ENCODE measurements around the gene XXYLT1.

DNA sequence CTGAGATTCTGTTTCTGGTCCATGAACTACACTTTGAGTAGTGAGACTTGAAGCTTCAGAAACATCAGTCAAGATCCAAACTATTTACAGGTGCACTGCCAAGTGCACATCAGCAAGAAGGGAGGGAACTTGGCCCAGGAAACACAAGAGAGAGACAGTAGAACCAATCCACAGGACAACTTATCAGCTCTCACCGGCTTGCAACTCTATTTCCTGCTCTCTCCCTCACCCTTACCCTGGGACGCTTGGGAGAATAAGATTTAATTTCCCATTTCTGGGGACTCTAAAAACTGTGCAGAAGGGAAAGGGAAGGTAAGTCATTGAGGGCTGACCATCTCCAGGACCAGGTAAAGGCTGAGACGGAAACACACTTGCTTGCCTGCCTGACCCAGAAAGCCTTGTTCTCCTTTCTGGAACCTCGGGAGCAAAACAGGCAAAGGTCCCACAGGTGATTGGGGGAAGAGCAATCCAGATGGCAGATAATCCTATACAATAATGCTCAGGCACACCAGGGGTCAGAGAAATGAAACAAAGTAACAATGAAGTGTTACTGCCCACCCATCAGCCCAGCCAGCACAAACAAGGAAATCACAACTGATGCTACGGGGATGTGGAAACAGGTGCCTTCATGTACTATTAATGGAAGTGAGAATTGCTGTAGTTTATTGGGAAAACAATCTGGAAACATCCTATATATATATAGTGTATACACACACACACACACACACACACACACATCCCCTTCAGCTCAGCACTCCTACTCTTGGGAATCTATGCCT lies 154.4 kb downstream of the XXYLT1 start:
- no peak for TF ChIP-seq ATF3 (IDR thresholded peaks at IDR 0.05; ENCODE audit: insufficient read depth, low read depth, low read length)
- TF ChIP-seq, protein P1, sequence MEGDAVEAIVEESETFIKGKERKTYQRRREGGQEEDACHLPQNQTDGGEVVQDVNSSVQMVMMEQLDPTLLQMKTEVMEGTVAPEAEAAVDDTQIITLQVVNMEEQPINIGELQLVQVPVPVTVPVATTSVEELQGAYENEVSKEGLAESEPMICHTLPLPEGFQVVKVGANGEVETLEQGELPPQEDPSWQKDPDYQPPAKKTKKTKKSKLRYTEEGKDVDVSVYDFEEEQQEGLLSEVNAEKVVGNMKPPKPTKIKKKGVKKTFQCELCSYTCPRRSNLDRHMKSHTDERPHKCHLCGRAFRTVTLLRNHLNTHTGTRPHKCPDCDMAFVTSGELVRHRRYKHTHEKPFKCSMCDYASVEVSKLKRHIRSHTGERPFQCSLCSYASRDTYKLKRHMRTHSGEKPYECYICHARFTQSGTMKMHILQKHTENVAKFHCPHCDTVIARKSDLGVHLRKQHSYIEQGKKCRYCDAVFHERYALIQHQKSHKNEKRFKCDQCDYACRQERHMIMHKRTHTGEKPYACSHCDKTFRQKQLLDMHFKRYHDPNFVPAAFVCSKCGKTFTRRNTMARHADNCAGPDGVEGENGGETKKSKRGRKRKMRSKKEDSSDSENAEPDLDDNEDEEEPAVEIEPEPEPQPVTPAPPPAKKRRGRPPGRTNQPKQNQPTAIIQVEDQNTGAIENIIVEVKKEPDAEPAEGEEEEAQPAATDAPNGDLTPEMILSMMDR (IDR thresholded peaks at IDR 0.05; ENCODE audit: control extremely low read depth in 1 of 3, insufficient read depth in 1 of 3, low read depth in 1 of 3, low read length in 3 of 3) = no peak
- TF ChIP-seq POLR2A (IDR thresholded peaks at IDR 0.05; ENCODE audit: control extremely low read depth in 1 of 2, low read depth in 2 of 2, low read length in 2 of 2) = no peak
- no peak for TF ChIP-seq EGR1 (IDR thresholded peaks at IDR 0.05; ENCODE audit: borderline replicate concordance, low read depth, low read length)
- no peak for TF ChIP-seq SP4 (IDR thresholded peaks at IDR 0.05; ENCODE audit: low read length)
- TF ChIP-seq PHF8 (conservative IDR thresholded peaks at IDR 0.05; ENCODE audit: low read depth, low read length) = no peak
- no peak for TF ChIP-seq GABPA (IDR thresholded peaks at IDR 0.05; ENCODE audit: borderline replicate concordance, insufficient read depth, low read length)
- no peak for TF ChIP-seq TAF7 (optimal IDR thresholded peaks at IDR 0.05; ENCODE audit: borderline replicate concordance, low read depth, low read length)
- TF ChIP-seq CREB1 (IDR thresholded peaks at IDR 0.05) = no peak
- TF ChIP-seq SP2 (IDR thresholded peaks at IDR 0.05; ENCODE audit: low read length) = no peak
- TF ChIP-seq, protein P2, sequence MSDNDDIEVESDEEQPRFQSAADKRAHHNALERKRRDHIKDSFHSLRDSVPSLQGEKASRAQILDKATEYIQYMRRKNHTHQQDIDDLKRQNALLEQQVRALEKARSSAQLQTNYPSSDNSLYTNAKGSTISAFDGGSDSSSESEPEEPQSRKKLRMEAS (IDR thresholded peaks at IDR 0.05) = no peak
- no peak for TF ChIP-seq KDM5A (IDR thresholded peaks at IDR 0.05; ENCODE audit: low read length)
